Panc1 (cell line): ENCODE data around the gene KRTAP12-2. TPM values are rescaled to one million over a fixed set of nuclear protein-coding genes. Genes with fewer than 3 reads are reported as not detected.

Experiments used
- ATAC-seq: fragments of 200-7000 bp; cut with Tn5 transposase; 2 replicates; pipeline ENCODE4 v1.9.1; 2020; ENCODE audit warnings: mild to moderate bottlenecking, moderate library complexity
- BruUV-seq: library from RNA; stranded (reverse); fragments of 400-500 nt; replicated peaks from 2 replicates; lab custom pipeline; 2021; lab: Mats Ljungman, UMichigan
- CTCF ChIA-PET: fragments of 300-600 bp; sonication (Branson Sonifier 250); formaldehyde crosslinking; loops from one replicate; lab custom pipeline; 2022; ENCODE audit warnings: antibody characterized with exemption; lab: Charles Lee
- POLR2A ChIA-PET: fragments of 300-600 bp; sonication (Branson Sonifier 250); formaldehyde crosslinking; loops from one replicate; lab custom pipeline; 2022; ENCODE audit warnings: antibody characterized with exemption; lab: Charles Lee
- DNase-seq: peaks from one replicate; pipeline ENCODE4 v3.0.0-alpha.2; 2010; ENCODE audit warnings: low read depth, low spot score
- H3K27ac ChIP-seq: 2 replicates; pipeline ENCODE4 v1.5.1; 2011; ENCODE audit warnings: mild to moderate bottlenecking, low read length, inconsistent platforms
- H3K27me3 ChIP-seq: fragments of 200-500 bp; sonication (Bioruptor generic); 2 replicates; pipeline ENCODE4 v1.6.0; 2014; ENCODE audit warnings: low read length, inconsistent platforms; ENCODE audit not compliant: control insufficient read depth, insufficient read depth
- H3K36me3 ChIP-seq: fragments of 200-500 bp; sonication (Bioruptor generic); 2 replicates; pipeline ENCODE4 v1.5.1; 2014; ENCODE audit warnings: inconsistent platforms, mild to moderate bottlenecking, low read length, moderate library complexity; ENCODE audit not compliant: control insufficient read depth, insufficient read depth
- H3K4me1 ChIP-seq: 2 replicates; pipeline ENCODE4 v1.5.1; 2011; ENCODE audit warnings: inconsistent platforms, mild to moderate bottlenecking, low read length, moderate library complexity; ENCODE audit not compliant: control insufficient read depth, insufficient read depth
- H3K4me3 ChIP-seq, 2 experiments: 2 replicates each; pipeline ENCODE4 v1.5.1; 2011 to 2012; ENCODE audit warnings: low read depth in 2 of 2, low read length in 2 of 2, mild to moderate bottlenecking in 2 of 2, inconsistent platforms in 1 of 2, moderate library complexity in 1 of 2
- H3K9me3 ChIP-seq: fragments of 200-500 bp; sonication (Bioruptor generic); 2 replicates; pipeline ENCODE4 v1.5.1; 2014; ENCODE audit warnings: low read depth, mild to moderate bottlenecking, inconsistent platforms, low read length, moderate library complexity; ENCODE audit not compliant: control insufficient read depth, insufficient read depth
- POLR2AphosphoS5 ChIP-seq: IDR thresholded peaks from 2 replicates; pipeline ENCODE4 v1.6.1; 2012; ENCODE audit warnings: mild to moderate bottlenecking, low read depth, low read length, moderate library complexity
- SIN3A ChIP-seq: IDR thresholded peaks from 2 replicates; pipeline ENCODE4 v1.6.1; 2012; ENCODE audit warnings: low read depth, mild to moderate bottlenecking, low read length, moderate library complexity, borderline replicate concordance; ENCODE audit not compliant: insufficient read depth
- TCF7L2 ChIP-seq: IDR thresholded peaks from 2 replicates; pipeline ENCODE4 v1.6.1; 2011; ENCODE audit warnings: mild to moderate bottlenecking, low read depth, low read length, inconsistent platforms
- in situ Hi-C: cut with HindIII; loops from 2 replicates; pipeline ENCODE4 v1.10.0; 2016; ENCODE audit warnings: low sequenced_read_pairs, low pct_unique_long_range_greater_than_20kb
- intact Hi-C: fragments of 100-400 bp; cut with micrococcal nuclease; formaldehyde crosslinking; loops from one replicate; pipeline ENCODE4 v1.10.0; 2022; ENCODE audit not compliant: unreplicated experiment
- total RNA-seq: library from RNA; stranded (reverse); gene quantifications from one replicate; pipeline ENCODE4 v1.2.1, GENCODE V29; 2021; ENCODE audit not compliant: unreplicated experiment
- TF ChIP-seq, protein P1 (sequence below): fragments of 450-650 bp; IDR thresholded peaks from 2 replicates; pipeline ENCODE4 v1.5.1; 2017; ENCODE audit warnings: mild to moderate bottlenecking
- TF ChIP-seq, protein P2 (sequence below), 2 experiments: IDR thresholded peaks; 2 replicates each; pipeline ENCODE4 v1.6.1; 2011 to 2012; ENCODE audit warnings: low read depth in 2 of 2, control low read depth in 1 of 2, low read length in 1 of 2, mild to moderate bottlenecking in 1 of 2, moderate library complexity in 1 of 2; ENCODE audit not compliant: insufficient read depth in 1 of 2

KRTAP12-2 gene
- total RNA-seq, 1 experiment from 2014 or later = not detected

DNA sequence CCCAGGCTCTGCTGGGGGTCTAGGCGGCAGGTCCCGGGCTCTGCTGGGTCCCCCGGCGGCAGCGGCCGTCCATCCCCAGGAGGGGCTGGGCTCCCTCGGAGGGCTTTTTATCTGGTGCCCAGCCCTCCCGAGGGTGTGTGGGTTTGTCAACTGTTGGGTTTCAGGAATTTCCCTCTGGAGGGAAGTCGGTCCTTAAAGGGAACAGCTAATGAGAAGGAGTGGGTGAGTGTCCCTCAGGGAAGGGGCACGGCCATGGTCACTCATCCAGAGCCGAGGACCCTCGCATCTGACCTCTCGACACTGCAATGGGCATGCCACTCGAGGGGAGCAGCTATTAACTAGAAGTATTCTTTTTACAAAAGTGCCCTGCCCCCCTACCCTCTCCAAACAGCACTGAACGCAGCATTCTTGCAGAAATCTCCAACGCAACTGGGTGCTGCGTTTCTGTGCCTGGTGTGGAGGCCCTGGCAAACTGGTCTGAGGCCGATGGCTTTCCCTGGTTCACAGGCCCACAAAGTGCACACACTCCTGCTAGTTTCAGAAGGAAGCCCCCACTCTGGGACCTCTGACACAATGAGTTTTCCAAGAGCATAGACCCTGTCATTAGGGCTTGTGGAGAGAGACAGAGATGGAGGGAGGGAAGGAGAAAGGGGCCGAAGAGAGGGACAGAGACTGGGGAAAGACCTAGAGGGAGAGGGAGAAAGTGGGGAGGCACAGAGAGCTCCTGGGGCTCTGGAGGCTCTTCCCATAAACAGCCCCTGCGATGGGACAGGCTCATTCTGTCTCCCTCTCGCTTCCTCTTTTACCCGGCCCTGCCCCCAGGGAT, 45.7 kb upstream of the KRTAP12-2 start:
- DNase-seq (no peak), ATAC-seq (no peak)
- TF ChIP-seq SIN3A (no peak), TCF7L2 (no peak), POLR2AphosphoS5 (no peak)
- TF ChIP-seq, protein P1, sequence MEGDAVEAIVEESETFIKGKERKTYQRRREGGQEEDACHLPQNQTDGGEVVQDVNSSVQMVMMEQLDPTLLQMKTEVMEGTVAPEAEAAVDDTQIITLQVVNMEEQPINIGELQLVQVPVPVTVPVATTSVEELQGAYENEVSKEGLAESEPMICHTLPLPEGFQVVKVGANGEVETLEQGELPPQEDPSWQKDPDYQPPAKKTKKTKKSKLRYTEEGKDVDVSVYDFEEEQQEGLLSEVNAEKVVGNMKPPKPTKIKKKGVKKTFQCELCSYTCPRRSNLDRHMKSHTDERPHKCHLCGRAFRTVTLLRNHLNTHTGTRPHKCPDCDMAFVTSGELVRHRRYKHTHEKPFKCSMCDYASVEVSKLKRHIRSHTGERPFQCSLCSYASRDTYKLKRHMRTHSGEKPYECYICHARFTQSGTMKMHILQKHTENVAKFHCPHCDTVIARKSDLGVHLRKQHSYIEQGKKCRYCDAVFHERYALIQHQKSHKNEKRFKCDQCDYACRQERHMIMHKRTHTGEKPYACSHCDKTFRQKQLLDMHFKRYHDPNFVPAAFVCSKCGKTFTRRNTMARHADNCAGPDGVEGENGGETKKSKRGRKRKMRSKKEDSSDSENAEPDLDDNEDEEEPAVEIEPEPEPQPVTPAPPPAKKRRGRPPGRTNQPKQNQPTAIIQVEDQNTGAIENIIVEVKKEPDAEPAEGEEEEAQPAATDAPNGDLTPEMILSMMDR = no peak
- TF ChIP-seq, protein P2, sequence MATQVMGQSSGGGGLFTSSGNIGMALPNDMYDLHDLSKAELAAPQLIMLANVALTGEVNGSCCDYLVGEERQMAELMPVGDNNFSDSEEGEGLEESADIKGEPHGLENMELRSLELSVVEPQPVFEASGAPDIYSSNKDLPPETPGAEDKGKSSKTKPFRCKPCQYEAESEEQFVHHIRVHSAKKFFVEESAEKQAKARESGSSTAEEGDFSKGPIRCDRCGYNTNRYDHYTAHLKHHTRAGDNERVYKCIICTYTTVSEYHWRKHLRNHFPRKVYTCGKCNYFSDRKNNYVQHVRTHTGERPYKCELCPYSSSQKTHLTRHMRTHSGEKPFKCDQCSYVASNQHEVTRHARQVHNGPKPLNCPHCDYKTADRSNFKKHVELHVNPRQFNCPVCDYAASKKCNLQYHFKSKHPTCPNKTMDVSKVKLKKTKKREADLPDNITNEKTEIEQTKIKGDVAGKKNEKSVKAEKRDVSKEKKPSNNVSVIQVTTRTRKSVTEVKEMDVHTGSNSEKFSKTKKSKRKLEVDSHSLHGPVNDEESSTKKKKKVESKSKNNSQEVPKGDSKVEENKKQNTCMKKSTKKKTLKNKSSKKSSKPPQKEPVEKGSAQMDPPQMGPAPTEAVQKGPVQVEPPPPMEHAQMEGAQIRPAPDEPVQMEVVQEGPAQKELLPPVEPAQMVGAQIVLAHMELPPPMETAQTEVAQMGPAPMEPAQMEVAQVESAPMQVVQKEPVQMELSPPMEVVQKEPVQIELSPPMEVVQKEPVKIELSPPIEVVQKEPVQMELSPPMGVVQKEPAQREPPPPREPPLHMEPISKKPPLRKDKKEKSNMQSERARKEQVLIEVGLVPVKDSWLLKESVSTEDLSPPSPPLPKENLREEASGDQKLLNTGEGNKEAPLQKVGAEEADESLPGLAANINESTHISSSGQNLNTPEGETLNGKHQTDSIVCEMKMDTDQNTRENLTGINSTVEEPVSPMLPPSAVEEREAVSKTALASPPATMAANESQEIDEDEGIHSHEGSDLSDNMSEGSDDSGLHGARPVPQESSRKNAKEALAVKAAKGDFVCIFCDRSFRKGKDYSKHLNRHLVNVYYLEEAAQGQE (IDR thresholded peaks at IDR 0.05; ENCODE audit: insufficient read depth in 1 of 2, low read depth in 2 of 2, low read length in 1 of 2) = no peak
- no TSS peak for BruUV-seq
- in situ Hi-C loops (no loop called here), intact Hi-C loops (no loop called here)
- Histone ChIP-seq H3K27me3 (no peaks in the 10 kb centered on the region), H3K4me1 (no peaks in the 10 kb centered on the region; the same call in none of the 2 replicates), H3K9me3 (no peaks in the 10 kb centered on the region), H3K36me3 (no peaks in the 10 kb centered on the region), H3K4me3 (no peak overlapping the region), H3K27ac (no peak overlapping the region)
- CTCF ChIA-PET = no interaction called here
- POLR2A ChIA-PET = no interaction called here

GRCh38 chr21:44711327-44712202, 44.8 kb upstream of the KRTAP12-2 start, which contains the start of gene TSPEAR:
Gene TSPEAR, minus strand, starts transcription at chr21:44711572. Its CDS starts 58 bp downstream, at chr21:44711514.
- in situ Hi-C loops = no loop called here
- ChIA-PET POLR2A (no interaction called here), CTCF (no interaction called here)
- Histone ChIP-seq H3K4me1 (no peaks in the 10 kb centered on the region; the same call in none of the 2 replicates), H3K27me3 (no peaks in the 10 kb centered on the region), H3K4me3 (no peak within 1 kb of the TSS), H3K27ac (no peak within 1 kb of the TSS), H3K36me3 (no peaks in the 10 kb centered on the region), H3K9me3 (no peaks in the 10 kb centered on the region)
- intact Hi-C loops = no loop called here
- no peak for TF ChIP-seq SIN3A
- TF ChIP-seq TCF7L2 = no peak
- no peak for TF ChIP-seq POLR2AphosphoS5
- TF ChIP-seq, protein P2 (IDR thresholded peaks at IDR 0.05; ENCODE audit: insufficient read depth in 1 of 2, low read depth in 2 of 2, low read length in 1 of 2) = no peak
- TF ChIP-seq, protein P1 = no peak
- DNase-seq (no peak), ATAC-seq (no peak)
- BruUV-seq = no TSS peak
